A549 treated with ZK216348 at 1 μM for 4 hours (cell line): ENCODE data around the gene ESYT2. TPM values are rescaled to one million over a fixed set of nuclear protein-coding genes. Genes with fewer than 3 reads are reported as not detected.

ENCODE experiments used
- total RNA-seq: library from RNA; stranded (reverse); fragments of 200-300 nt; extraction: Qiagen RNA extraction; gene quantifications from 5 replicates; pipeline ENCODE4 v1.2.3, GENCODE V29; 2022; ENCODE audit warnings: low read depth

The ESYT2 gene, protein sequence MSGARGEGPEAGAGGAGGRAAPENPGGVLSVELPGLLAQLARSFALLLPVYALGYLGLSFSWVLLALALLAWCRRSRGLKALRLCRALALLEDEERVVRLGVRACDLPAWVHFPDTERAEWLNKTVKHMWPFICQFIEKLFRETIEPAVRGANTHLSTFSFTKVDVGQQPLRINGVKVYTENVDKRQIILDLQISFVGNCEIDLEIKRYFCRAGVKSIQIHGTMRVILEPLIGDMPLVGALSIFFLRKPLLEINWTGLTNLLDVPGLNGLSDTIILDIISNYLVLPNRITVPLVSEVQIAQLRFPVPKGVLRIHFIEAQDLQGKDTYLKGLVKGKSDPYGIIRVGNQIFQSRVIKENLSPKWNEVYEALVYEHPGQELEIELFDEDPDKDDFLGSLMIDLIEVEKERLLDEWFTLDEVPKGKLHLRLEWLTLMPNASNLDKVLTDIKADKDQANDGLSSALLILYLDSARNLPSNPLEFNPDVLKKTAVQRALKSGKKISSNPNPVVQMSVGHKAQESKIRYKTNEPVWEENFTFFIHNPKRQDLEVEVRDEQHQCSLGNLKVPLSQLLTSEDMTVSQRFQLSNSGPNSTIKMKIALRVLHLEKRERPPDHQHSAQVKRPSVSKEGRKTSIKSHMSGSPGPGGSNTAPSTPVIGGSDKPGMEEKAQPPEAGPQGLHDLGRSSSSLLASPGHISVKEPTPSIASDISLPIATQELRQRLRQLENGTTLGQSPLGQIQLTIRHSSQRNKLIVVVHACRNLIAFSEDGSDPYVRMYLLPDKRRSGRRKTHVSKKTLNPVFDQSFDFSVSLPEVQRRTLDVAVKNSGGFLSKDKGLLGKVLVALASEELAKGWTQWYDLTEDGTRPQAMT
- 62.3 to 87.4 TPM (median 79.4 TPM) in 5 replicates for total RNA-seq

GRCh38 chr7:158829342-158830210, at the start of gene ESYT2:
TSS of gene ESYT2 (minus strand) at chr7:158829509. CDS start at chr7:158829418, 91 bp downstream.

GRCh38 chr7:158704524-158705233, 124.6 kb downstream of the ESYT2 start, which contains the start of gene NCAPG2:
TSS of gene NCAPG2 (minus strand) at chr7:158704804. CDS start at chr7:158701899, 2,905 bp downstream.

Other genes with a start within 250 kb of the ESYT2 start
- 0.33 to 1.5 TPM (median 0.86 TPM) in 5 replicates for gene PTPRN2, start 241.7 kb downstream of the ESYT2 start, total RNA-seq
- 29.5 to 39.9 TPM (median 38.4 TPM) in 5 replicates for gene NCAPG2, start 124.7 kb downstream of the ESYT2 start, total RNA-seq
- 8.1 to 15.5 TPM (median 13.3 TPM) in 5 replicates for gene DYNC2I1, start 27.0 kb upstream of the ESYT2 start, total RNA-seq